ENCODE data around the gene KAT8. TPM values are rescaled to one million over a fixed set of nuclear protein-coding genes. Genes with fewer than 3 reads are reported as not detected.
"Not testable (repeated sequence)": the region's sequence is repeated elsewhere in the genome, so short reads cannot be mapped to it uniquely, and the experiment has no call there.

The KAT8 gene
- total and polyA plus RNA-seq, 5 donors = 72.3 to 77.0 (median 75.7) TPM

- Histone ChIP-seq H3K4me3 (ENCODE audit: low read length) (no peak overlapping the region), H3K27me3 (ENCODE audit: control insufficient read depth, insufficient read depth) (no peaks in the 10 kb centered on the region), H3K27ac (ENCODE audit: low read length) (no peak overlapping the region), H3K4me1 (ENCODE audit: control insufficient read depth, insufficient read depth, low read length) (no peaks in the 10 kb centered on the region), H3K9me3 (ENCODE audit: control insufficient read depth, low read length) (no peaks in the 10 kb centered on the region)
- DNase-seq = peak in 2 of 3 donors; percentile 36 to 52
- ATAC-seq = no peak
- intact Hi-C loops (cut with DNase I) = no loop called here
- 37% methylated on average over 17 of the region's 17 CpGs for WGBS
Observed at GRCh38 chr16:31093132-31093703, 24.2 kb upstream of the KAT8 start.

GRCh38 chr16:31094088-31094423 lies 23.4 kb upstream of the KAT8 start:
- intact Hi-C loops (cut with DNase I) = no loop called here
- no peaks in the 10 kb centered on the region for H3K9me3 ChIP-seq (ENCODE audit: control insufficient read depth, low read length)

GRCh38 chr16:31094424-31095120 lies 22.9 kb upstream of the KAT8 start, which contains the start of gene VKORC1:
Gene VKORC1 (minus strand): TSS chr16:31094797. CDS start chr16:31094729, 68 bp downstream.
- Histone ChIP-seq H3K27ac (ENCODE audit: low read length) (peak within 1 kb of the TSS; percentile 48), H3K9me3 (ENCODE audit: control insufficient read depth, low read length) (no peaks in the 10 kb centered on the region), H3K4me1 (ENCODE audit: control insufficient read depth, insufficient read depth, low read length) (no peaks in the 10 kb centered on the region), H3K27me3 (ENCODE audit: control insufficient read depth, insufficient read depth) (no peaks in the 10 kb centered on the region), H3K4me3 (ENCODE audit: low read length) (peak within 1 kb of the TSS; percentile 53)
- DNase-seq = peak; percentile 95 to 97 (median 97)
- WGBS = under 1% methylated on average over 69 of the region's 69 CpGs
- ATAC-seq = peak; percentile 97
- intact Hi-C loops (cut with DNase I) = no loop called here

More at GRCh38 chr16:31094088-31094423, 23.4 kb upstream of the KAT8 start:
- no peaks in the 10 kb centered on the region for H3K27me3 ChIP-seq (ENCODE audit: control insufficient read depth, insufficient read depth)
- no peaks in the 10 kb centered on the region for H3K4me1 ChIP-seq (ENCODE audit: control insufficient read depth, insufficient read depth, low read length)
- peak overlapping the region; percentile 48 for H3K27ac ChIP-seq (ENCODE audit: low read length)
- ATAC-seq (peak; percentile 7 to 32), DNase-seq (peak in 1 of 3 donors; percentile 54)
- H3K4me3 ChIP-seq (ENCODE audit: low read length) = peak overlapping the region; percentile 53
- WGBS = under 1% methylated on average over 20 of the region's 20 CpGs

DNA sequence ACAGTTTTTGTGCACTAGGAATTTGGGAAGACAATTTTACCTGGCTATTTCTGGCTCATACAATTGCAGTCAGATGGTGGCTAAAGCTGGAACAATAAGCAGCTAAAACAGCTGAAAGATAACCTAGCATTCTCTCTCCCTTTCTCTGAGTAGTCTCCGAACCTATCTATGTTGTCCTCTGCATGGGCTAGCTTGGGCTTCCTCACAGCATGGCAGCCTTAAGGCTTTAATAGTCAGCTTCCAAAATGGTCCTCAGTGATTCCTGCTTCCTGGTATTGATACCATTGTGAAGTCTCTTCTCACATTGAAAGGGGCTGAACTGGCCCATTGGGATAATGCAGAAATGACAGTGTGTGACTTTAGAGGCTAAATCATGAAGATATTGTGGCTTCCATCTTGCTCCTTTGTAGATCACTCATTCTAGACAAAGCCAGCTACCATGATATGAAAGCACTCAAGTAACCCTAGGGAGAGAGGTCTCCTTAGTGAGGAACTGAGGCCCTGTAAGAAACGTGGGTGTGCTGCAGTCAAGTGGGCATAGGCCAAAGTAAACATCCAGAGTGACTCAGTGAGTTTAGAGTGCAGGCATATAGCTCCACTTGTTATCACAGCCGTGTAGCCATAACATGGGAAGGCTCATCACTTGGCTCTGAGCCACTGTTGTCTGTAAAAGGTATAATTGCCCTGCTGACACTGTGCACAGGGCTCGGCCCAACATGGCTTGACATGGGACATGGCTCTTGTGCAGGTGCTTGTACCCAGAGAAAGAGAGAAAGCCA lies 17.4 kb upstream of the KAT8 start:
- intact Hi-C loops (cut with DNase I) = no loop called here
- Histone ChIP-seq H3K27me3 (ENCODE audit: control insufficient read depth, insufficient read depth) (no peaks in the 10 kb centered on the region), H3K27ac (ENCODE audit: low read length) (no peak overlapping the region), H3K9me3 (ENCODE audit: control insufficient read depth, low read length) (no peaks in the 10 kb centered on the region), H3K4me1 (ENCODE audit: control insufficient read depth, insufficient read depth, low read length) (no peaks in the 10 kb centered on the region), H3K4me3 (ENCODE audit: low read length) (no peak overlapping the region)
- no peak for ATAC-seq
- WGBS = 56% methylated on average over 4 of the region's 4 CpGs
- peak in 1 of 3 donors; percentile 22 for DNase-seq

DNA sequence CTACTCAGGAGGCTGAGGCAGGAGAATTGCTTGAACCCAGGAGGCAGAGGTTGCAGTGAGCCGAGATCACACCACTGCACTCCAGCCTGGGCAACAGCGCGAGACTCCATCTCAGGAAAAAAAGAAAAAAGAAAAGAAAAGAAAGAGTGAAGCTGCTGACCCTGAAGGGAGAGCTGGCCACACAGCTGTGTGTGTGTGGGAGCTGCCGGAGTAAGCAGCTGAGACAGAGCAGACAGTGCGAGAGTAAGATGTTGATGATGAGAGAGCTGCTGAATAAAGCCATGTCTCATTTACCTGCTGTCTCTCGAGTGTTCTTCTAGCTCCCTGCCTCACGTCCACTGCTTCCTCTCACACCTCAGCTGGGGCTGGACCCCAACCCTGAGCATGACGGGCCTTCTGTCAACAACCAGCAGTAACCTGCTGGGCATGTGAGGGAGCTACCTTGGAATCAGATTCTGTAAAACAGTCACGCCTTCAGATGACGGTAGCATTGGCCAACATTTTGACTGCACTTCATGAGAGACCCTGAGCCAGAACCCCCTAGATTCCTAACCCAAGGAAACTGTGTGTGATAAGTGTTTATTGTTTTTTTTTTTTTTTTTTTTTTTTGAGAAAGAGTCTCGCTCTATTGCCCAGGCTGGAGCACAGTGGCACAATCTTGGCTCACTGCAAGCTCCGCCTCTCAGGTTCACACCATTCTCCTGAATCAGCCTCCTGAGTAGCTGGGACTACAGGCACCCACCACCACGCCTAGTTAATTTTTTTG lies 16.4 kb upstream of the KAT8 start:
- ATAC-seq; H3K27me3 ChIP-seq (ENCODE audit: control insufficient read depth, insufficient read depth); intact Hi-C loops (cut with DNase I); H3K4me1 ChIP-seq (ENCODE audit: control insufficient read depth, insufficient read depth, low read length); H3K27ac ChIP-seq (ENCODE audit: low read length); H3K9me3 ChIP-seq (ENCODE audit: control insufficient read depth, low read length); H3K4me3 ChIP-seq (ENCODE audit: low read length): not testable (repeated sequence)
- WGBS = 72% methylated on average over 13 of the region's 13 CpGs
- peak in 1 of 3 donors; percentile 21 for DNase-seq

- Histone ChIP-seq H3K9me3 (ENCODE audit: control insufficient read depth, low read length) (no peaks in the 10 kb centered on the region), H3K4me1 (ENCODE audit: control insufficient read depth, insufficient read depth, low read length) (peaks cover 2% of the 10 kb centered on the region), H3K4me3 (ENCODE audit: low read length) (no peak overlapping the region), H3K27me3 (ENCODE audit: control insufficient read depth, insufficient read depth) (no peaks in the 10 kb centered on the region), H3K27ac (ENCODE audit: low read length) (peak overlapping the region; percentile 71)
- DNase-seq = peak; percentile 88 to 96 (median 96)
- WGBS = 15% methylated on average over 33 of the region's 33 CpGs
- intact Hi-C loops (cut with DNase I) = no loop called here
- ATAC-seq = peak; percentile 82 to 83
Observed at GRCh38 chr16:31105677-31106213, 11.7 kb upstream of the KAT8 start.

- 93% methylated on average over 28 of the region's 28 CpGs for WGBS
- Histone ChIP-seq H3K27me3 (ENCODE audit: control insufficient read depth, insufficient read depth) (no peaks in the 10 kb centered on the region), H3K4me1 (ENCODE audit: control insufficient read depth, insufficient read depth, low read length) (peaks cover 2% of the 10 kb centered on the region), H3K4me3 (ENCODE audit: low read length) (no peak overlapping the region), H3K27ac (ENCODE audit: low read length) (no peak overlapping the region), H3K9me3 (ENCODE audit: control insufficient read depth, low read length) (no peaks in the 10 kb centered on the region)
- no peak for ATAC-seq
- peak in 1 of 3 donors; percentile 40 for DNase-seq
- intact Hi-C loops (cut with DNase I) = no loop called here
Observed at GRCh38 chr16:31106509-31107464, 10.7 kb upstream of the KAT8 start.

DNA sequence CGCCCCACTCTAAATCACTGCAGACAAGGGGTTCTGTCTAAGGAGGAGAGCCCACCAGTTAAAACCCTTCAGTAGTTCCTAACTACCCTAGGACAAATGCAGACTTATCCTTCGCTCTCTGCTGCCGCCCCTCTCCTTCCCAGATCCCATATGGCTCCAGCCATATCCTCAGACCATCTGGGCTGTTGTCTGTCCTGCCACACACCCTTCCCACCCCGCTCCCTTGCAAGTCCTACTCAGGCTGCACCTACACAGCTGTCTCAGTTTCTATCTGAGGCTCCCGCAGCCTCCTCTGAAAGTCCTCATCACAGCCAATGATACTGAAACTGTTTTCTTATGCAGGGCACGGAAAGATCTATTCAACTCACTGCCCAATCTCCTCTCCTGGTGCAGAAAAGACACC lies 10.0 kb upstream of the KAT8 start:
- WGBS = 94% methylated on average over 6 of the region's 6 CpGs
- Histone ChIP-seq H3K4me1 (ENCODE audit: control insufficient read depth, insufficient read depth, low read length) (peaks cover 2% of the 10 kb centered on the region), H3K4me3 (ENCODE audit: low read length) (no peak overlapping the region), H3K27ac (ENCODE audit: low read length) (no peak overlapping the region), H3K9me3 (ENCODE audit: control insufficient read depth, low read length) (no peaks in the 10 kb centered on the region), H3K27me3 (ENCODE audit: control insufficient read depth, insufficient read depth) (no peaks in the 10 kb centered on the region)
- DNase-seq (peak in 2 of 3 donors; percentile 12 to 22), ATAC-seq (no peak)
- intact Hi-C loops (cut with DNase I) = no loop called here

DNA sequence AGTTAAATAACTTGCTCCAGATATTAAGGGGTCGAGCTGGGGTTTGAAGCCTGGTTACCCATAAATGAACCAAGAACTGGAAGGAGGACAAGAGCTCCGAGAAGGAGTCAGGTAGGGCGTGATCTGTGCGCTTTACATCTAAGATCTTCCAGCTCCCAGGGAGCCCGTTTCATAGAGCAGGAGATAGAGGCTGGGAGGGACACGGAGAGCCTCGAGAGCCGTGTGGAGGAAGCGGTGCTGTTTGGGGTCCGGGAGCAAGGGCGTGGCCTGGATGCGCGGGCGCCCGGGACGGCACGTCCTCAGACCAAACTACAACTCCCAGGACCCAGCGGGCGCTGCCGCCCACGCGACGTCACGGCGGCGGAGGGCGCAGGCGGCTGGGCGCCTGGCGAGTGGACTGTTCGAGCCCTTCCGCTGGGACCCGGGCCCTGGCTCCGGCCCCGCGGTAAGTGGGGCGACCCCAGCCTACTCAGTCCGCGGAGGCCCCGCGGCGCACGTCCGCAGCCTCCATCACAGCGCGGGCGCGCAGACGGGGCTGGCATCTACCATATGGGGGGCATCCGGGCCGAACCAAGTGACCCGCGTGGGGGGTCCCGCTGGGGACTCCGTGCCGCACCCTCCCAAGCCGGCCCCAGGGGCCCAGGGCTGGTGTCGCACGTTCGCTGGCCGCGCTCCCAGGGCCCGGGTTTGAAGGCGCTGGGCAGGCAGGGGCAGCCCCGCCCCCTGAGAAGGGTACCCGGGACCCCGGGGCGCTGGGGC lies 9.2 kb upstream of the KAT8 start, which contains the start of gene BCKDK:
Gene BCKDK, plus strand, starts transcription at position 352 of the 759 bp plus-strand sequence. CDS start 838 bp downstream, outside the sequence.
- no peaks in the 10 kb centered on the region for H3K27me3 ChIP-seq (ENCODE audit: control insufficient read depth, insufficient read depth)
- peaks cover 6% of the 10 kb centered on the region for H3K4me1 ChIP-seq (ENCODE audit: control insufficient read depth, insufficient read depth, low read length)
- ATAC-seq (peak; percentile 88 to 89), DNase-seq (peak; percentile 85 to 93 (median 93))
- peak within 1 kb of the TSS; percentile 85 for H3K27ac ChIP-seq (ENCODE audit: low read length)
- WGBS = 4% methylated on average over 68 of the region's 68 CpGs
- intact Hi-C loops (cut with DNase I) = no loop called here
- H3K9me3 ChIP-seq (ENCODE audit: control insufficient read depth, low read length) = no peaks in the 10 kb centered on the region
- H3K4me3 ChIP-seq (ENCODE audit: low read length) = peak within 1 kb of the TSS; percentile 74
